HFFc6 (cell line): ENCODE data around the gene SHE. TPM values are rescaled to one million over a fixed set of nuclear protein-coding genes. Genes with fewer than 3 reads are reported as not detected.
A peak's percentile ranks its signal among the peaks of the same experiment; 100 is the strongest.

ENCODE experiments used
- DNase-seq: peaks from one replicate; pipeline ENCODE4 v3.0.0-alpha.2; 2018
- H3K27ac Mint-ChIP-seq: 2 replicates; pipeline ENCODE4 v1.8.0; 2020; ENCODE audit warnings: mild to moderate bottlenecking, mixed read lengths
- H3K27me3 Mint-ChIP-seq: 2 replicates; pipeline ENCODE4 v1.8.0; 2021; ENCODE audit warnings: mild to moderate bottlenecking, moderate library complexity, mixed read lengths; ENCODE audit not compliant: insufficient read depth
- H3K36me3 Mint-ChIP-seq: 2 replicates; pipeline ENCODE4 v1.8.0; 2021; ENCODE audit warnings: low read depth, mixed read lengths
- H3K4me1 Mint-ChIP-seq: 2 replicates; pipeline ENCODE4 v1.8.0; 2020; ENCODE audit warnings: low read depth, mixed read lengths
- H3K4me3 Mint-ChIP-seq: 2 replicates; pipeline ENCODE4 v1.8.0; 2020; ENCODE audit warnings: mild to moderate bottlenecking, moderate library complexity, mixed read lengths
- H3K9me3 Mint-ChIP-seq: 2 replicates; pipeline ENCODE4 v1.8.0; 2020; ENCODE audit warnings: mild to moderate bottlenecking, mixed read lengths
- total RNA-seq, 6 experiments: library from RNA; stranded (reverse); fragmentation: NEBNext Ultra II Directional; extraction: Animal tissue kit (Norgen Biotek cat#: 25700); gene quantifications; 2 replicates in 1 of 6; 3 replicates in 5 of 6; pipeline ENCODE4 v1.2.3, GENCODE V29; 2021
- TF ChIP-seq, protein P1 (sequence below): fragments of 200-600 bp; sonication (generic); IDR thresholded peaks from 2 replicates; pipeline ENCODE4 v1.5.0; 2021; ENCODE audit warnings: antibody characterized with exemption, mild to moderate bottlenecking

Gene SHE
- total RNA-seq, 6 experiments from 2014 or later, result not detected

GRCh38 chr1:154483941-154484803 is 18.0 kb downstream of the SHE start:
- H3K9me3 Mint-ChIP-seq, result no peaks in the 10 kb centered on the region
- peaks cover 19% of the 10 kb centered on the region for H3K4me1 Mint-ChIP-seq
- H3K4me3 Mint-ChIP-seq, result no peak overlapping the region
- peaks cover 22% of the 10 kb centered on the region for H3K27me3 Mint-ChIP-seq
- no peak overlapping the region for H3K27ac Mint-ChIP-seq
- DNase-seq, result peak; percentile 48
- H3K36me3 Mint-ChIP-seq, result no peaks in the 10 kb centered on the region
- TF ChIP-seq, protein P1, sequence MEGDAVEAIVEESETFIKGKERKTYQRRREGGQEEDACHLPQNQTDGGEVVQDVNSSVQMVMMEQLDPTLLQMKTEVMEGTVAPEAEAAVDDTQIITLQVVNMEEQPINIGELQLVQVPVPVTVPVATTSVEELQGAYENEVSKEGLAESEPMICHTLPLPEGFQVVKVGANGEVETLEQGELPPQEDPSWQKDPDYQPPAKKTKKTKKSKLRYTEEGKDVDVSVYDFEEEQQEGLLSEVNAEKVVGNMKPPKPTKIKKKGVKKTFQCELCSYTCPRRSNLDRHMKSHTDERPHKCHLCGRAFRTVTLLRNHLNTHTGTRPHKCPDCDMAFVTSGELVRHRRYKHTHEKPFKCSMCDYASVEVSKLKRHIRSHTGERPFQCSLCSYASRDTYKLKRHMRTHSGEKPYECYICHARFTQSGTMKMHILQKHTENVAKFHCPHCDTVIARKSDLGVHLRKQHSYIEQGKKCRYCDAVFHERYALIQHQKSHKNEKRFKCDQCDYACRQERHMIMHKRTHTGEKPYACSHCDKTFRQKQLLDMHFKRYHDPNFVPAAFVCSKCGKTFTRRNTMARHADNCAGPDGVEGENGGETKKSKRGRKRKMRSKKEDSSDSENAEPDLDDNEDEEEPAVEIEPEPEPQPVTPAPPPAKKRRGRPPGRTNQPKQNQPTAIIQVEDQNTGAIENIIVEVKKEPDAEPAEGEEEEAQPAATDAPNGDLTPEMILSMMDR, result peak; percentile 17; the same call in 1 of the 2 replicates

GRCh38 chr1:154481053-154481452 is 21.2 kb downstream of the SHE start:
- no peaks in the 10 kb centered on the region for H3K36me3 Mint-ChIP-seq
- TF ChIP-seq, protein P1, result no peak
- no peaks in the 10 kb centered on the region for H3K9me3 Mint-ChIP-seq
- DNase-seq, result no peak
- H3K27me3 Mint-ChIP-seq, result peaks cover 8% of the 10 kb centered on the region
- H3K4me1 Mint-ChIP-seq, result peaks cover 32% of the 10 kb centered on the region
- H3K27ac Mint-ChIP-seq, result no peak overlapping the region
- H3K4me3 Mint-ChIP-seq, result no peak overlapping the region

- Mint-ChIP-seq H3K27ac (no peak overlapping the region), H3K36me3 (no peaks in the 10 kb centered on the region), H3K4me3 (no peak overlapping the region), H3K27me3 (peaks cover 4% of the 10 kb centered on the region; the same call in 1 of the 2 replicates), H3K9me3 (no peaks in the 10 kb centered on the region), H3K4me1 (peaks cover 30% of the 10 kb centered on the region)
- TF ChIP-seq, protein P1, result peak; percentile 93
- DNase-seq, result peak; percentile 77
These were observed 22.3 kb downstream of the SHE start for GRCh38 chr1:154479764-154480421.

GRCh38 chr1:154478639-154479038 is 23.6 kb downstream of the SHE start:
- H3K9me3 Mint-ChIP-seq, result no peaks in the 10 kb centered on the region
- no peak for DNase-seq

DNA sequence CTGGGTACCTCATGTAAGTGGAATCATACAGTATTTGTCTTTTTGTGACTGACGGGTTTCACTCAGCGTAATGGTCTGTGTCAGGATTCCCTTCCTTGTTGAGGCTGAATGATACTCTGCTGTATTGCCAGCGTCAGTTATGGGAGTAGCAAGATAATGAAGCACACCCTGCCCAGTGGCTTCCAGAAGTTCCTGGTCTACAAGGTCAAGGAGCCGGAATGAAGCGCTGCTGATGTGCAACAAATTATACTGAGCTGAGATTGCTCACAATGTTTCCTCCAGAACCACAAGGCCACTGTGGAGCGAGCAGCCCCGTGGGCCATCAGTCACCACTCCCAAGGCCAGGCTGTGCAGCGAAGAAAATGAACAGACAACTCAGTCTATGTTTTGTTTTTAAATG is 24.2 kb downstream of the SHE start:
- DNase-seq, result no peak
- peaks cover 28% of the 10 kb centered on the region for H3K4me1 Mint-ChIP-seq
- no peak overlapping the region for H3K4me3 Mint-ChIP-seq
- H3K27ac Mint-ChIP-seq, result no peak overlapping the region
- no peaks in the 10 kb centered on the region for H3K36me3 Mint-ChIP-seq
- TF ChIP-seq, protein P1, result no peak
- H3K27me3 Mint-ChIP-seq, result peaks cover 2% of the 10 kb centered on the region
- no peaks in the 10 kb centered on the region for H3K9me3 Mint-ChIP-seq

More at GRCh38 chr1:154478639-154479038, 23.6 kb downstream of the SHE start:
- TF ChIP-seq, protein P1, result peak; percentile 63
- Mint-ChIP-seq H3K27ac (no peak overlapping the region), H3K4me1 (peaks cover 28% of the 10 kb centered on the region), H3K36me3 (no peaks in the 10 kb centered on the region), H3K4me3 (no peak overlapping the region), H3K27me3 (peaks cover 4% of the 10 kb centered on the region; the same call in 1 of the 2 replicates)
